Renal pelvis (tissue), 4 donors: ENCODE data around the gene ANKRD13A. TPM values are rescaled to one million over a fixed set of nuclear protein-coding genes. Genes with fewer than 3 reads are reported as not detected.
"Not testable (repeated sequence)": the region's sequence is repeated elsewhere in the genome, so short reads cannot be mapped to it uniquely, and the experiment has no call there.

Source experiments
- DNase-seq: peaks from one replicate; pipeline ENCODE4 v3.0.0-alpha.2; 2013
- polyA plus RNA-seq, 3 donors: library from polyadenylated mRNA; unstranded; fragments of 120-200 nt; gene quantifications; one replicate each; pipeline ENCODE4 v1.2.1, GENCODE V29; 2013; ENCODE audit not compliant: insufficient read length in 3 of 3

ANKRD13A gene
- polyA plus RNA-seq, 3 donors = 33.7 to 47.8 (median 46.4) TPM

DNA sequence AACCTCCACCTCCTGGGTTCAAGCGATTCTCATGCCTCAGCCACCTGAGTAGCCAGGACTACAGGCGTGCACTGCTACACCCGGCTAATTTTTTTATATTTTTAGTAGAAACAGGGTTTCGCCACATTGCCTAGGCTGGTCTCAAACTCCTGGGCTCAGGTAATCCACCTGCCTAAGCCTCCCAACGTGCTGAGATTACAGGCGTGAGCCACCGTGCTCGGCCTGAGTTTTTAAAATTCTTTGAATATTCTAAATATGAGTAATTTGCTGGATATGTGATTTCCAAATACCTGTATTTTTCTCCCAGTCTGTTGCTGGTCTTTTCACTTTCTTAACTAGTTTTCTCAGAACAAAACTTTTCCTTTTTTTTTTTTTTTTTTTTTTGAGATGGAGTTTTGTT, 30.4 kb upstream of the ANKRD13A start:
- no peak for DNase-seq

DNA sequence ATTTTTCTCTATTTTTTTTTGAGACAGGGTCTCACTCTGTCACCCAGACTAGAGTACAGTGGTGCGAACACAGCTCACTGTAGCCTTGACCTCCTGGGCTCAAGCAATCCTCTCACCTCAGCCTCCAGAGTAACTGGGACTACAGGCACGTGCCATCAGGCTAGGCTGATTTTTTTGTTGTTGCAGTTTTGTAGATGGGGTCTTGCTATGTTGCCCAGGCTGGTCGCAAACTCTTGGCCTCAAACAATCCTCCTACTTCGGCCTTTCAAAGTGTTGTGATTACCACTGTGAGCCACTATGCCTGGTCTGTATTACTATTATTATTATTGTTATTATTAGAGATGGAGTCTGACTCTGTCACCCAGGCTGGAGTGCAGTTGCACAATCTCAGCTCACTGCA, 26.4 kb upstream of the ANKRD13A start:
- no peak for DNase-seq

DNA sequence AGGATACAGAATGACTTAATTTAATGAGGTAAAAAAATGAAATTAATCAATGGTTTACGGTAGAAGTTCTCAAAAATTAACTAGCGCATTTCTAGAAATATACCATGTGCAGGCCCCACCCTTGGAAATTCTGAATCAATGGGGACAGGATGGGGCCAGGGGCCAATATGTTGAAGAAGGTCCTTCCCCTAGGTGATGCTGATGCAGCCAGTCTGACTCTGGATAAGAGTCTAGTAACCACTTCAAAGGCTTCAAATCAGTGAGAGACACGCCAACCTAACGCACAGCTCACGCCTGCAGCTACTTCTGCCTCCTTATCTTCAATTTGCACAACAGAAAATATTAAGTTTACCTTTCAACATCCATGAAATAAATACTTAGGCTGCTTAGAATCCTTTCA, 17.9 kb upstream of the ANKRD13A start:
- no peak for DNase-seq

DNA sequence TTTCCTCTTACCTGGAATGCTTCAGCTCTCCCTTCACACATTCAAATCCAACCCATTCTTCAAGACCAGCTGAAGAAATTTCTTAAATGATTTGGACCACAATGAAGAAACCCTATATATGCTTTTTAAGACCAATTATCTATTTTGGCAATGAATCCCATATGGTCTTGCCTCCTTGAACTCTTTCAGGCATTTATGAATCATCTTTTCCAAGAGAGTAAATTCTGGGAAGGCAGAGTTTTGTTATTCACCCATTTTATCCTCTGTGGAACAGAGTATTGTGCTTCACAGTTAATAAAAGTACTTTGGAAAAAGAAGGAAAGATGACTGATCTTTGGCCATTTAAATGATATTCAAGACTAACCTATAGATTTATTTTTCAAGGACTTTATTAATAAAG, 17.0 kb upstream of the ANKRD13A start:
- DNase-seq = no peak

- no peak for DNase-seq
Measured at GRCh38 chr12:109983432-109984142, 15.6 kb upstream of the ANKRD13A start.

- DNase-seq = not testable (repeated sequence)
Measured at GRCh38 chr12:109986236-109986635, 13.0 kb upstream of the ANKRD13A start.

DNA sequence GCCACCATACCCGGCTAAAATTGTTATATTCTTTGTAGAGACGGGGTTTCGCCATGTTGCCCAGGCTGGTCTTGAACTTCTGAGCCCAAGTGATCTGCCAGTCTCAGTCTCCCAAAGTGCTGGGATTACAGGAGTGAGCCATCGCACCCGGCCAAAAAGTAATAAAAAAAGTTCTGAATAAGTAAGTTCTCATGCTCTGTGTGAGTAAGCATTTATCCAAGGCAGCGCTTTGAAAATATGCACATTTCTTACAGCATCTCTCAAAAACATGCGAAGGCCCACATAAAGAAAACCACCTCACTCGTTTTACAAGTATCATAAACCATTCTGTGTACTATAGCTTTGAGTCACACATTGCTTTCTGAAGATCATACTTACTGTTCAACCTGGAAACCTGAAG, 11.6 kb upstream of the ANKRD13A start:
- no peak for DNase-seq

- no peak for DNase-seq
Measured at GRCh38 chr12:109988274-109988673, 11.0 kb upstream of the ANKRD13A start.

DNA sequence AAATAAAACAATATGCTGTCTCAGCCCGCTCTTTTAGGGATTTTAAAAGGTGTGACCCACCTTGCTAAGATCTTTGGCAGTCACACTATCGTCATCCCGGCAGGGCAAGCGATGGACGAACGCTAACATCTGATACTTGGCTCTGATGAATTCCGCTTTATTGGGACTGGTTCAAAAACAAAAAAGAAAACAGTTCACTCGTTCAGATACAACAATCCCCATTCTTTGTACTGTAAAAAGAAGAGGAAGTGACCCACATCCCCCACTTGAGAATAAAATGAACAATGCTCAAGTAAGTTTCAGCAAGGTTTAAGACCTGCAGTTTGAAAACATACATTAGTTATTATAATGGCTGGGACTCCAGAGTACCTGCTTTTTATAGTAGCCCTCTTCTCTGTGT, 10.3 kb upstream of the ANKRD13A start:
- no peak for DNase-seq

GRCh38 chr12:109989380-109989779, 9.8 kb upstream of the ANKRD13A start:
- no peak for DNase-seq

DNA sequence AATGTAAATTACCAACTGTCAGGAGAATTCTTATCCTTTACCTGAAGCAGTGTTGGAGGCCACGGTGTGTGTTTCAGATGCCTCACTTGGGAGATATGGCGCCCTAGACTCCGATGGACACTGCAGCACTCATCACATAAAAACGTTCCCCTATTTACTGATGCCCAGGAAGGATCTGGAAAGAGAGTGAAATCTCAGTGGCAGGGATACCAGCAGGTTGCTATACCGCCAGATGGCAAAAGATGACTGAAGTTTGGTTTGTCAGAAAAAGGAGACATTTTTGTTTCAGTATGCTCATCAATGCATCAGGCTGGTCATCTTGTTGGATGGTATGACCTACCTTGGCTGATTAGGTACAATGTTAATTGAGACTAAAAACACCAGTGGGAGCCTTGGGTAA, 7.6 kb upstream of the ANKRD13A start:
- DNase-seq = no peak

GRCh38 chr12:109993091-109993490, 6.1 kb upstream of the ANKRD13A start:
- DNase-seq = no peak

GRCh38 chr12:109994401-109995175, 4.6 kb upstream of the ANKRD13A start:
- peak; percentile 15 for DNase-seq

GRCh38 chr12:109995361-109995685, 3.9 kb upstream of the ANKRD13A start:
- no peak for DNase-seq

DNA sequence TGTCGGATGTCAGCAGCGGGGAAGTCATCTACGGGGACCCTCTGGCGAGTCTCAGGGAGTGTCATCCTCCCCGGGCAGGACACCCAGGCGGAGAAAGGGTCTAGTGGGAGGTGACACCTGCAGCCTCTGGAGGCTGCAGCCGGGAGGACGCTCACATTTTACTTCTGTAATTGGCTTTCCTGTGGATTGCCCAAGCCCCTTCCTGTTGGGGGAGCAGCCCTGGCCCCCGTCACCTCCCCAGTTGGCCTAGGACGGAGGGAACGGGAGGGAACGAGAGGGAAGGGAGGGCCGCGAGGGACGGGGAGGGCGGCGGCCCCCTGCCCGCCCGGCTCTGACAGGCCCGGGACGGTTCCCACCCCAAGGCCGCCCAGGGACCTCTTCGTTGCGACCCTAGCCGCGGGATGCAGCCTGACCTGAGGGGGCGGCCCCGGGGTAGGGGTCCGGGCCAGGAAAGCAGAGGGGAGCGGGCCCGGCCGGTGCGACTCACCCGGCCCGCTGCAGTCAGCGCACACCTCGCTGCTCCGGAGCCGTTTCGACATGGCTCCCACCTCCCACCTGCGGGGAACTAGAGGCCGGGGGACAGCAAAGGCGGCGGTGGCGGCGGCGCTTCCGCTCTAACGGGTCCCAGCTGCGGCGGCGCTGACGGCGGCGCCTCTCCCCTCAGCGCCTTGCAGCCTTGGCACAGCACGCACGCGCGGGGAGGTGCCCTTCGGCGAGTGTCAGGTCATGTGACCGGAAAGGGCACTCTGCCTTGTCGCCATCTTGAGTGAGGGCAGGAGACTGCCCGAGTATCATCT, 3.3 kb upstream of the ANKRD13A start, which contains the start of gene GIT2:
GIT2 (minus strand) TSS at position 683 of the 797 bp plus-strand sequence; CDS start at position 539, 144 bp downstream.
- DNase-seq = peak; percentile 90

- DNase-seq = no peak
Measured at GRCh38 chr12:109996483-109996853, 2.8 kb upstream of the ANKRD13A start.

GRCh38 chr12:109997393-109997792, 1.8 kb upstream of the ANKRD13A start:
- DNase-seq = no peak

DNA sequence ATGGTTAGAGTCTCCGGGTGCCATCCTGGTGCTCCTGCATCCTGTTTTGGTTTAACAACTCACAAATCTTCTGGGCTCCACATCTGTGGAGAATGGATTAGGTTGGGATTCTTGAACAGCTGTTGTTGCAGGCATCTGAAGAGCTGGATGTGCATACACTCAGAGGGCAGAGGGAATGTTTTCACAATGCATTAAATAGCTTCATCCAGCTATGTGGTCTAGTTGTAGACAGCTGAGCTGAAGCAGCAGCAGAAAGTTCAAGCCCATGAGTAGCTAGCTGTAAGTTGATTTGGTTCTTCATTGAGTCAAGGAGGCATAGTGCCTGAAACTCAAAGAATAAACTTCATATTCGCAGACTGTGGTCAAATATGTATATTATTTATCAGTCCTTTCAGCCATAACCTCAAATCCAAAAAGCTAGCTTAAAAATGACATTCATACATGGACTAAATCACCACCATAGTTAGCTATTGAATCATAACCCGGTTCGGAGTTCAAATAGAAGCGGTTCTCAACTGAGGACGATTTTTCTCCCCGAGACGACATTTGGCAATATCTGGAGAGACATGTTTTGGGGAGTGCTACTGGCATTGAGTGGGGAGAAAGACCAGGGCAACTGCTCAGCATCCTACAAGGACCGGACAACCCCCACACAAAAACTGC, 858 bp upstream of the ANKRD13A start:
- DNase-seq = no peak

DNA sequence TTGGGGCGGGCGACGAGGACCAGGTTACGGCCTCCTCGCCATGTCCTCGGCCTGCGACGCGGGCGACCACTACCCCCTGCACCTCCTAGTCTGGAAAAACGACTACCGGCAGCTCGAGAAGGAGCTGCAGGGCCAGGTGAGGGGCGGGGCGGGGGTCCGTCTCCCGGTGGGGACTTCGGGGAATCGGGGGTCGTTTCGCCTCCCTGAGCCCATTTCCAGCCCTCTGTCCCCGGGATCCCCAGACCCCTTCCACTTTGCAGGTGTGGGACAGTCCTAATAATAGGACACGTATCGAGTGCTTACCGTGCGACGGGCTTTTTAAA, 380 bp downstream of the ANKRD13A start:
- DNase-seq = no peak

- DNase-seq = peak; percentile 21
Measured at GRCh38 chr12:109999983-110000505, 814 bp downstream of the ANKRD13A start.

- no peak for DNase-seq
Measured at GRCh38 chr12:110001596-110001995, 2.4 kb downstream of the ANKRD13A start.
